Epidermal melanocyte (primary cell): ENCODE results near the gene GRK5.
"Not testable (repeated sequence)": the region's sequence is repeated elsewhere in the genome, so short reads cannot be mapped to it uniquely, and the experiment has no call there.

Experiments
- DNase-seq: peaks from one replicate; pipeline ENCODE4 v3.0.0; 2011; ENCODE audit warnings: low spot score; ENCODE audit not compliant: insufficient read length

The GRK5 gene

GRCh38 chr10:119248184-119248583, 40.8 kb downstream of the GRK5 start:
- no peak for DNase-seq

- DNase-seq = no peak
Observed at GRCh38 chr10:119248681-119249080, 41.3 kb downstream of the GRK5 start.

GRCh38 chr10:119250641-119251314, 43.4 kb downstream of the GRK5 start:
- peak; percentile 59 for DNase-seq

- DNase-seq = no peak
Observed at GRCh38 chr10:119251315-119251708, 43.9 kb downstream of the GRK5 start.

- no peak for DNase-seq
Observed at GRCh38 chr10:119252051-119252465, 44.7 kb downstream of the GRK5 start.

GRCh38 chr10:119252470-119253151, 45.2 kb downstream of the GRK5 start:
- no peak for DNase-seq

- peak; percentile 80 for DNase-seq
Observed at GRCh38 chr10:119253433-119254174, 46.2 kb downstream of the GRK5 start.

- no peak for DNase-seq
Observed at GRCh38 chr10:119254335-119254734, 47.0 kb downstream of the GRK5 start.

GRCh38 chr10:119256030-119256429, 48.7 kb downstream of the GRK5 start:
- DNase-seq = no peak

- DNase-seq = no peak
Observed at GRCh38 chr10:119256897-119257296, 49.5 kb downstream of the GRK5 start.

GRCh38 chr10:119257899-119258419, 50.6 kb downstream of the GRK5 start:
- no peak for DNase-seq

- DNase-seq = no peak
Observed at GRCh38 chr10:119259345-119259744, 52.0 kb downstream of the GRK5 start.

- DNase-seq = not testable (repeated sequence)
Observed at GRCh38 chr10:119261016-119261415, 53.6 kb downstream of the GRK5 start.

- DNase-seq = no peak
Observed at GRCh38 chr10:119263951-119264617, 56.7 kb downstream of the GRK5 start.

GRCh38 chr10:119265691-119266090, 58.3 kb downstream of the GRK5 start:
- no peak for DNase-seq

GRCh38 chr10:119267384-119267783, 60.0 kb downstream of the GRK5 start:
- DNase-seq = no peak

GRCh38 chr10:119268428-119268827, 61.1 kb downstream of the GRK5 start:
- no peak for DNase-seq

- no peak for DNase-seq
Observed at GRCh38 chr10:119268871-119269506, 61.6 kb downstream of the GRK5 start.

- no peak for DNase-seq
Observed at GRCh38 chr10:119269737-119270136, 62.4 kb downstream of the GRK5 start.

GRCh38 chr10:119270762-119271366, 63.5 kb downstream of the GRK5 start:
- DNase-seq = no peak

- not testable (repeated sequence) for DNase-seq
Observed at GRCh38 chr10:119272338-119272734, 65.0 kb downstream of the GRK5 start.
